HFF-Myc (cell line): ENCODE data around the gene TXNDC5.

Experiments used
- DNase-seq: peaks from one replicate; pipeline ENCODE4 v3.0.0-alpha.2; 2011; ENCODE audit warnings: low read depth; ENCODE audit errors: extremely low read depth
- H3K4me3 ChIP-seq: replicated peaks from 2 replicates; pipeline ENCODE4 v1.5.1; 2011; ENCODE audit warnings: low read depth, mild to moderate bottlenecking, control low read depth, low read length
- CTCF ChIP-seq: IDR thresholded peaks from 2 replicates; pipeline ENCODE4 v1.5.1; 2012; ENCODE audit warnings: mild to moderate bottlenecking, low read depth, low read length, control low read depth; ENCODE audit errors: missing control alignments

TXNDC5 gene

DNA sequence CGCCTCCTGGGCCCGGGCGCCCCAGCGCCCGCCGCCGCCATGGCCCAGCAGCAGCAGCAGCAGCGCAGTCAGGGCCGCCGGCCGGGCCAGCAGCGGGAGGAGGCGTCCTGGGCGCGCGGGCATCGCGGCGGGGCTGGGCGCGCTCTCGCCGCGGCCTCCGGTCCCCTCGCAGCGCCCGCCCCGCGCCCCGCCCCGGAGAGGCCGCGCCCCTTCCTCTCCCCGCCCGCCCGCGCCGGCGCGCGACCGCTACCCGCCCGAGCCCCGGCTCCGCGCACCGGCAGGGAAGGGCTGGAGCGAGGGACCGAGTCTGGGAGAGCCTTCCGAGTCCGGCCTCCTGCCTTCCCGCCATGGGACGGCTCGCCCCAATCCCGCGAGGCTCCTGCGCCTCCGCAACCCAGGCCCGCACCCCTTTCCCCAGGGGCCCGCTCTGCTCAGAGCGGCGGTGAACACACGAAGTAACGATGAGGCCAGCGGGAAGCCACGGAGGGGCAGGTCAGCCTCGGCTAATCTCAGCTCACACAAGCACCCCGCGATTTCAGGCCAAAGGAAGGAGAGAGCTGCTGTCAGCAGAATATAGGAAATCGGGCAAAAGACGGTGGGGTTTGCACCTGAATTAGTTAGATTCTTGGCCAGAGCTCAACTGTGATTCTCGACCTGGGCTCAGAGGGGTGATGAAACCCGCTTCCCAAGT, at the start of gene TXNDC5:
Gene TXNDC5, minus strand, starts transcription at position 135 of the 691 bp plus-strand sequence. Its CDS starts 12 bp downstream, at position 123.
- DNase-seq, result no peak
- H3K4me3 ChIP-seq, result peak within 1 kb of the TSS; percentile 62
- no peak for TF ChIP-seq CTCF

DNA sequence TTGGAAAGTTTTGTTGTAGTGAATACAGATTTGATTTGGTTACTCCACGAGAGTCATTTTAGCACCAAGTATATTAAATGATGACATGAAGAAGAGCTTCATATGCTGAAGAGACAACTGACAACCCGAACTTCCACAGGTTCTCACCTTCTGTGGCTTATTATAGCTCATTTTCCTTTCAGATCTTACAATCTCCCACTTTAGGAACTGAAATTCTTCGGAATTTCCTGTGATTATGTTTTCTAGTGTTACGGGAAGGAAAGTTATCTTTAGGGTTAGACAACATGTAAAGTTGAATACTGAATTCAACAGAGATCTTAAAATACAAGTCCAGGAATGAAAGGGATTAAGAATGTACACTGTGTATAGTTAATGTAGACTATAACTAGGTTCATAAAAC, 49.6 kb upstream of the TXNDC5 start:
- no peak for DNase-seq
- H3K4me3 ChIP-seq, result no peak overlapping the region
- TF ChIP-seq CTCF, result no peak

GRCh38 chr6:7959453-7959852, 48.9 kb upstream of the TXNDC5 start:
- no peak for DNase-seq
- TF ChIP-seq CTCF, result no peak
- no peak overlapping the region for H3K4me3 ChIP-seq

DNA sequence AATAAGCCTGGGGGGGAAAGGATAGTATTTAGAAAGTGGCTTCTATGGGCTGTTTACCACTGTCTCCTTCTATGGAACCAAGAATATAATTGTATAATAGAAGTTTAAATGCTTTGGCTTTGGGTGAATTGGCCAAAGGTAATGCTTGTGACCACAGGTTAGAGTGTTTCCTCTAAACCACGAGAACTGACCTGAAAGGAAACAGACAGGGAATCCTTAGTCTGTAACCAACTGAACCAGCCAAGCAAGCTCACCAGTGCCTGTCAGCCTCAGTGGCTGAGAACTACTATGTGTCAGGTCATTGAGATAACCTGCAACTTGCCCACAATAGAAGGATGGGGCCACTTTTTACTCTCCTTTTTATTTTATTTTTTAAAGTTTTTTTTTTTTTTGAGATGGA, 47.9 kb upstream of the TXNDC5 start:
- no peak for DNase-seq
- TF ChIP-seq CTCF, result no peak
- H3K4me3 ChIP-seq, result no peak overlapping the region

- no peak for TF ChIP-seq CTCF
- no peak overlapping the region for H3K4me3 ChIP-seq
- DNase-seq, result no peak
These were observed 45.7 kb upstream of the TXNDC5 start for GRCh38 chr6:7956257-7956656.

- no peak for DNase-seq
- no peak overlapping the region for H3K4me3 ChIP-seq
- TF ChIP-seq CTCF, result no peak
These were observed 44.1 kb upstream of the TXNDC5 start for GRCh38 chr6:7954477-7955200.
